ENCODE measurements around the gene DYNLRB1.
A peak's percentile ranks its signal among the peaks of the same experiment; 100 is the strongest.
"Not testable (repeated sequence)": the region's sequence is repeated elsewhere in the genome, so short reads cannot be mapped to it uniquely, and the experiment has no call there.

The DYNLRB1 gene

GRCh38 chr20:34516247-34517113 is at the start of gene DYNLRB1:
TSS of gene DYNLRB1 (plus strand) at chr20:34516422. CDS start at chr20:34516459, 37 bp downstream.
- DNase-seq (ENCODE audit: low read depth), result peak; percentile 99

DNA sequence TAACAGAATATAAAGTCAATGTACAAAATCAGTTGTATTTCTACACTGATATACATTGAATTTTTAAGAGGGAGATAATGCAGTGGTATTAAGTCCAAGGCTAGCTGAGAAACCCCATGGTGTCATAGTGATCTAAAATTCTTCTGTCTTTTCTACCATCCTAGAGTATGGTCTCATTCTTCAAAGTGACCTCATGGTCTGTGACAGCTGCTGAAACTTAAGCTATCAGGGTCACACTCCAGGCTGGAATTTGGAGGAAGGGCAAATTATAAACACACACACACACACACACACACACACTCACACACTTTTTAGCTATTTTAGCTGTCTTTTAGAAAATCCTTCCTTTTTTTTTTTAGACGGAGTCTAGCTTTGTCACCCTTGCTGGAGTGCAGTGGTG is 47.3 kb upstream of the DYNLRB1 start:
- no peak for DNase-seq (ENCODE audit: low read depth)

DNA sequence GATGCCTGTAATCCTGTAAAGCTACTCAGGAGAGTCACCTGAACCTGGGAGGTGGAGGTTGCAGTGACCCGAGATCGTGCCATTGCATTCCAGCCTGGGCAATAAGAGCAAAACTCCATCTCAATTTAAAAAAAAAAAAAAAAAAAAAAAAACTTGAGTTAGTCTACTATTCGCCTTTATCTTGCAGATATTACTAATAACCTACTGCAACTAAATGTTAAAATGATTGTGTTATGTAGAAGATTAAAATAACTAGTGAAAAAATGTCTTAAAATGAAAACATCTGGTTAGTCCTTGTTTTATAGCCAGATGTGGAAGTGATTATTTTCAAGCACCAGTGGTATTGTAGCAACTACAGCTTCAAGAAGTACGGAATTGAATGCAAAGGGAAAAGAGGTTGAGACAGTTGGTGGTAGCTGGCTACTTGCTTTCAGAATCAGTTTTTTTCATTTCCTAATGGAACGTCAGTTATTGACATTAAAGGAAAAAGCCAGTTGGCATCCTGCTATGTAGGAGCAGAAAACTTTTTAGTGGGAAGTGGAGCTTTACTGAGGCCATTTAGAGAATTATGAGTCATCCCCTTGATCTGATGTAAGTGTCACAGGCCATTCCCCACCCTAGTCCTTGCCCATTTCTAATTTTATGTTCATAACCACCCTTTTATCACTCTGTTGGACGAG is 43.8 kb upstream of the DYNLRB1 start:
- DNase-seq (ENCODE audit: low read depth), result peak; percentile 64

GRCh38 chr20:34473262-34473883 is 42.8 kb upstream of the DYNLRB1 start:
- peak; percentile 65 for DNase-seq (ENCODE audit: low read depth)

- DNase-seq (ENCODE audit: low read depth), result peak; percentile 59
These were observed 40.1 kb upstream of the DYNLRB1 start for GRCh38 chr20:34475979-34476736.

DNA sequence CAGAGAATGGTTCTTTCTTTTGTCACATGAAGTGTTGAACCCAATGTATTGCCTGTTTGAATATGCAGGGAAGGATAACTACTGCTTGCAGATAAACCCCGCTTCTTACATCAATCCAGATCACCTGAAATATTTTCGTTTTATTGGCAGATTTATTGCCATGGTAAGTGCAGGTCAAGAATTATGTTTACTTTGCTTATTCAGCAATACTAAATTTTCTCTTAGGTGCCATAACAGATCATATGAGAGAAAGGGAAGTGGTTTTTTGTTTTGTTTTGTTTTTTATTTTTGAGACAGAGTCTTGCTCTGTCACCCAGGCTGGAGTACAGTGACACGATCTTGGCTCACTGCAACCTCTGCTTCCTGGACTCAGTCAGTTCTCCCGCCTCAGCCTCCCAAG is 36.6 kb upstream of the DYNLRB1 start:
- DNase-seq (ENCODE audit: low read depth), result no peak

GRCh38 chr20:34482154-34482553 is 34.1 kb upstream of the DYNLRB1 start:
- DNase-seq (ENCODE audit: low read depth), result not testable (repeated sequence)

GRCh38 chr20:34483585-34484220 is 32.5 kb upstream of the DYNLRB1 start:
- DNase-seq (ENCODE audit: low read depth), result not testable (repeated sequence)

DNA sequence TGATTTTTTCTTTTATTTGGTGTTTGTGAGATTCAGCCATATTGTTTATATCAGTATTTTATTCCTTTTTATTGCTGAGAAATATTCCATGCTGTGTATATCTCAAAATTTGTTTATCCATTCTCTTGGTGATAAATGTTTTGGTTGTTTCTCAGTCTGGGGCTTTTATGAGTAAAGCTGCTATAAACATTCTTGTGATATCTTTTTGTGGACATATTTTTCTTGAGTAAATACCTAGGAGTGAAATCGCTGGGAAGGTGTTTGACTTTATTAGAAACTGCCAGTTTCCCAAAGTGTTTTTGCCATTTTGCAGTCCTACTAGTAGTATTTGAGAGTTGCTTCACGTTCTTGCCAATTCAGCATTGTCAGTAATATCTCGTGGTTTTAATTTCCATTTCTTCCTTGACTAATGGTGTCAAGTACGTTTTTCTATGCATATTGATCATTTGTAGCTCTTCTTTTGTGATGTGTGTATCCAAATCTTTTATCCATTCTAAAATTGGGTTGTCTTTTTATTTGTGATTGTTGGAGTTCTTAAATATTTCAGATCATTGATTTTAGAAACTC is 31.1 kb upstream of the DYNLRB1 start:
- DNase-seq (ENCODE audit: low read depth), result no peak

GRCh38 chr20:34491226-34491931 is 24.8 kb upstream of the DYNLRB1 start:
- no peak for DNase-seq (ENCODE audit: low read depth)

DNA sequence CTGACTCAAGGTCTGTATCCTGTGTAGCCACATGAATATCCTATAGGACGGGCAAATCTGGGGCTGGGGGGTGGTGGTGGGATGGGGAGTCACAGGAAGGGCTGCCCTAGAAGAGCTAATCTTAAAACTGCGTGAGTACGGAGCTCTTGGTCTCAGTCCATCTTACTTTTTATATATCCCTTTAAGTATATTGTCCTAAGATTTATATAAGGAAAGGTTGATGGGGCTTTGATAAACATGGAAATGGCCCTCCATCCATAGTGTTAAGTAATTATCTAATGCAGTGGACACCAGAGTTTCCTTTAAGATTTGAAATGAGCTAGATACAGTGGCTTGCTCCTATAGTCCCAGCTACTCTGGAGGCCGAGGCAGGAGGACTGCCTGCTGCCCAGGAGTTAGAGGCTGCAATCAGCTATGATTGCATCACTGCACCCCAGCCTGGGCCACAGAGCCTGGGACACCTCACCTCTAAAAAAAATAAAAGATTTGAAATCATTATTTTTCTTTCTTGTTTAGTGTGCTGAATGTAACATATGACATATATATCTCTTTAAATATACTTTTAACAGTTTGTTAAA is 24.2 kb upstream of the DYNLRB1 start:
- no peak for DNase-seq (ENCODE audit: low read depth)

GRCh38 chr20:34493646-34494045 is 22.6 kb upstream of the DYNLRB1 start:
- DNase-seq (ENCODE audit: low read depth), result no peak

DNA sequence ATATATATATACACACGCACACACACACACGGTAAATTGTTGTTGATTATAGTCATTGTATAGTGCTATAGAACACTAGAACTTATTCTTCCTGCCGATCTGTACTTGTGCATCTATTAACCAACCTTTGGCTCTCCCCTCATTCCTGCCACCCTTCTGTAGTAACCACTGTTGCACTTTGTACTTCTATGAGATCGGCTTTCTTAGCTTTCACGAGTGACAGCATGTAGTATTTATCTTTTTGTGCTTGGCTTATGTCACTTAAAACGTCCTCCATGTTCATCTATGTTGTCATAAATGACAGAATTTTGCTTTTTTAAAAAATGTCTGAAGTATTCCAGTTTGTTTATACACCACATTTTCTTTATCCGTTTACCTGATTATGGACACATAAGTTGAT is 20.9 kb upstream of the DYNLRB1 start:
- no peak for DNase-seq (ENCODE audit: low read depth)

DNA sequence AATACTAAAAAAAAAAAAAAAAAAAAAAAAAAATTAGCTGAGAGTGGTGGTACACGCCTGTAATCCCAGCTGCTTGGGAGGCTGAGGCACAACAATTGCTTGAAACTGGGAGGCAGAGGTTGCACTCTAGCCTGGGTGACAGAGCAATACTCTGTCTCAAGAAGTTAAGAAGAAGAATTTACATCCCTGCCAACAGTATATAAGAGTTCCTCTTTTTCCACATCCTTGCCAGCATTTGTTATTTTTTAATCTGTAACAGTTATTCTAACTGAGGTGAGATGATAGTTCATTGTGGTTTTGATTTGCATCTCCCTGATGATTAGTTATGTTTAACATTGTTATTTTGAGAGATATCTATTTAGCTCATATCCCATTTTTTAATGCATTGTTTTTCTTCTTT is 20.3 kb upstream of the DYNLRB1 start:
- DNase-seq (ENCODE audit: low read depth), result no peak

DNA sequence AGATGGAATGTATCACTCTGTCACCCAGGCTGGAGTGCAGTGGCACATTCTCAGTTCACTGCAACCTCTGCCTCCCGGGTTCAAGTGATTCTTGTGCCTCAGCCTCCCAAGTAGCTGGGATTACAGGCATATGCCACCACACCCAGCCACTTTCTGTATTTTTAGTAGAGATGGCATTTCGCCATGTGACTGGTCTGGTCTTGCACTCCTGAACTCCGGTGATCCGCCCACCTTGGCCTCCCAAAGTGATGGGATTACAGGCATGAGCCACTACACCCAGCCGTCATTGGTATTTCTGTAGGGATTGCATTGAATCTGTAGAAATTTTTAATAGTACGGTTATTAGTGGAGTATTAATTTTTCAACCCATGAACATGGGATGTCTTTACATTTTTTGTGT is 18.6 kb upstream of the DYNLRB1 start:
- not testable (repeated sequence) for DNase-seq (ENCODE audit: low read depth)

DNA sequence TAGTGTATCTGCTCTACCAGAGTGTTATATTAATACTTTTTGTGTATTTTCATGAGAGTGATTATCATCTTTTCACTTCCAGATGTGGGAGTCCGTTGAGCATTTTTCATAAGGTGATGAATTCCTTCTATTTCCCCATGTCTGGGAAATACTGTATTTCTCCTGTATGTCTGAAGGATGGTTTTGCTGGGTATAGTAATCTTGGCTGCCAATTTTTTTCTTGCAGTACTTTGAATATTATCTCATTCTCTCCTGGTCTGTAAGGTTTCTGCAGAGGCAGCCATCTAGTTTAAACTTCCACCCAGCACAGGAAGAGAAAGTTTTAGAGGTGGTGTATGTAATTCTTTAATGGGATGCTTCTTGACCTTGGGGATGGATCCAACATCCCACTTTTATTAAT is 15.4 kb upstream of the DYNLRB1 start:
- DNase-seq (ENCODE audit: low read depth), result no peak

DNA sequence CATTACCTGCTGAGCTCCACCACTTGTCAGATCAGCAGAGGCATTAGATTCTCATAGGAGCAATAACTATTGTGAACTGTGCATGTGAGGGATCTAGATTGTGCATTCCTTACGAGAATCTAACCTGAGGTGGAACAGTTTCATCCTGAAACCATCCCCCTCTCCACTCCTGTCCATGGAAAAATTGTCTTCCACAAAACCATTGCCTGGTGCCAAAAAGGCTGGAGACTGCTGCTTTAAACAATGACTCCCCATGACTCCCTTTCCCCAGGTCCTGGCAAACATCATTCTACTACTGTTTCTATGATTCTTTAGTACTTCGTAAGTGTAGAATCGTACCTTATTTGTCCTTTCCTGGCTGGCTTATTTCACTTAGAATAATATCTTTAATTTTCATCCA is 9.7 kb upstream of the DYNLRB1 start:
- no peak for DNase-seq (ENCODE audit: low read depth)

GRCh38 chr20:34507702-34508413 is 8.4 kb upstream of the DYNLRB1 start:
- no peak for DNase-seq (ENCODE audit: low read depth)

- no peak for DNase-seq (ENCODE audit: low read depth)
These were observed 5.6 kb upstream of the DYNLRB1 start for GRCh38 chr20:34510575-34510974.

DNA sequence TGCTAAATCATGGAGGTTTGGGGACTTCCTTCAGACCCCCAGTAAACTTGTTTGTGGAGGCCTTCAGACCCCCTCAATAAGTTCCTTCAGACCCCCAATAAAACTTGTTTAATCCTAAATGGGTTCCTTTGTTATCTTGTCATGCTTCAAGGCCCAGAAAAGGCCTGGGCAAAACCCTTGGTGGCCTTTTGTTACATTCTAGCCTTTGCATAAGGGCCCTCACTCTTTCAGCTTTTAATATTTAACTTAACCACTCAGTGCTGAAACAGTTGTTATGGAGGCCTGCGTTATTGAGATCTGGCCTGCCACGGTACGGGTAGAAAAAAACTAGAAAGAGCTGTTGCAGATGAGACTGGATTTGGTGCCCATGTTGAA is 4.3 kb upstream of the DYNLRB1 start:
- no peak for DNase-seq (ENCODE audit: low read depth)
